ENCODE measurements around the gene WNT11.
"Not testable (repeated sequence)": the region's sequence is repeated elsewhere in the genome, so short reads cannot be mapped to it uniquely, and the experiment has no call there.

WNT11 gene

DNA sequence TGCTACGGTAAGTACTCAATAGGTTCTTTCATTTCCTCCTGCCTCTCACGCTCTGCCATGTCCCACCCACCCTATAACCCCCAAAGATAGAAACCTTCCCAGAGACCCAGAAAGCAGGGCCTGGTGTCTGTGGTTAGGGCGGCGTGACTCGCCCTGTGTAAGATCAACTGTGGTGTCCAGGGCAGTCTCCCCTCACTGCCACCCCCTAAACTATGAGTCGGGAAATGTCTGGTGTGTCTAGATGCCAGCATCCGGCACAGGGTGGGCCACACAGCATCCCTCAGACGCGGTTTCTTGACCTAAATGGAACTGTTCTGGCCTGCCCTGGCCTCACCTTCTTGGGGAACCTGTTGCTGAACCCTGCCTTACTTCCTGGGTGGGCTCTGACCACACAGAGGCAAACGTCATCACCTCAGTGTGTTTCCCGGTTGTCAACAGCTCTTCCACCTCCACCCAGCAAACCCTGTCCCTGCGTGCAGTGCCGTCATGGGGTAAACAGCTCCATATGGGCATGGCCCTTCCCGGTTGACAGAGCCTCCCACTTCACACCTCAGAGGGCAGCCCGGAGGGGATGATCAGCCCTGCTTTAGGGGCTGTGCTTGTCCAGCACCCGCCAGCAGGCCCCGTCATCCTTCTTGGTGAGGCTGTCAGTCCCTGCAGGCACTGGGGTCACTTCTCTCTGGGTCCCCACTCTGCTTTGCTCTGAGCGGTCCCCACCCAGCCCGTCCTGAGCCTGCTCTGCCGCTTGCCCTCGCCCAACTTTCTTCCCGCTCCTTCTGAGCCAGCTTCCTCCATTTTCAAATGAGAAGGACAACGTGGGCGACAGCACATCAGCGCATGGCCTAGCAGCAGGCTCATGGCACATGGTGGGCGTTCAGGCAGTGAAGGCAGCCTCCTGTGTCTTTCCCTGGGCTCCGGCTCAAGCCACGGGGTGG lies 6.0 kb downstream of the WNT11 start:
- DNase-seq, result no peak

- not testable (repeated sequence) for DNase-seq
Observed at GRCh38 chr11:76198691-76199090, 7.6 kb downstream of the WNT11 start.

- no peak for DNase-seq
Observed at GRCh38 chr11:76197941-76198640, 8.2 kb downstream of the WNT11 start.

DNA sequence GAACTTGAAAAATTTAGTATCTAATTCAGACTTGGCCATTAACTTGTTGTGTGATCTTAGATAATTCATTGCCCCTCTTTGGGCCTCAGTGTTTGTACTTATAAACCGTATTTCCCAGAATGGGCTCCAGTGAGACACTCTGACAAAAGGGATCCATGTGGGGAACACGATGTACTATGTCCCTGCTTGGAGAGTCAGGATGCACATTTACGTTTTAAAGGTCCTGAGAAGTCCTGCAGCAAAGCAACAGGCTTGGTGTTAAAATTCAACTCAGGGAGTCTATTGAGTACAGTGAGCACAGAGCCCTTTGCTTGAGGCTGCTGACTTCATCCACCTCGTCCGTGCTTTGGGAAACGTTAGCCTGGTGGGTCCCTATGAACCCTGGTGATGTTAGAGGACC lies 9.0 kb downstream of the WNT11 start:
- no peak for DNase-seq

GRCh38 chr11:76196849-76197248 lies 9.5 kb downstream of the WNT11 start:
- no peak for DNase-seq

DNA sequence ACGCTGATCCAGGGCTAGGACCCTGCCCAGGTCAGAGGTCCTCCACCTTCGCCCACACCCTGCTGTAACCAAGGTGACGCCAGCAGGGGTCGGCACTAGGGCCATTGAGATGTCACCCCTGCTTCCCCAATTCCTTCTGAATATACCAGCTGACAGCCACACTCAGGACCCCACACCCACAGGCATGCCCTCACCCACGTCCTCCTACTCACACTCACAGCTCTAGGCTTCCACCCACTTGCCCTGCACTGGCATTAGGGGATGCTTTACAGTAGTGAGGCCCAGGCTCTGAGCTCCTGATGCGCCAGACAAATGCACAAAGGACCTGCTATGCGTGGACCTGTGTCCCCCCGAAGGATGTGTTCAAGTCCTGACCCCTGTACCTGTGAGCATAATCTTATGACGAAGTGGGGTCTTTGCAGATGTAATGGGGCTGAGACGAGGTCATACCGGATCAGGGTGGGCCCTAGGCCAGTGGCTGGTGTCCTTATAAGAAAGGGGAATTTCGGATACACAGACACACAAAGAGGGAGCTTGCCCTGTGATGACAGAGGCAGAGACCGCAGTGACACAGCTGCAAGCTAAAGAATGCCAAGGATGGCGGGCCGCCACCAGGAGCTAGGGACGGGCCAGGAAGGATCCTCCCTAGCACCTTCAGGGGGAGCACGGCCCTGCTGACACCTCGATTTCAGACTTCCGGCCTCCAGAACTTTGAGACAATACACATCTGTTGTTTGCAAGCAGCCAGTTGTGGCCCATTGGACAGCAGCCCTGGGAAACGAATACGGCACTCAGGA lies 11.2 kb downstream of the WNT11 start:
- DNase-seq, result no peak

GRCh38 chr11:76193219-76193618 lies 13.1 kb downstream of the WNT11 start:
- no peak for DNase-seq

DNA sequence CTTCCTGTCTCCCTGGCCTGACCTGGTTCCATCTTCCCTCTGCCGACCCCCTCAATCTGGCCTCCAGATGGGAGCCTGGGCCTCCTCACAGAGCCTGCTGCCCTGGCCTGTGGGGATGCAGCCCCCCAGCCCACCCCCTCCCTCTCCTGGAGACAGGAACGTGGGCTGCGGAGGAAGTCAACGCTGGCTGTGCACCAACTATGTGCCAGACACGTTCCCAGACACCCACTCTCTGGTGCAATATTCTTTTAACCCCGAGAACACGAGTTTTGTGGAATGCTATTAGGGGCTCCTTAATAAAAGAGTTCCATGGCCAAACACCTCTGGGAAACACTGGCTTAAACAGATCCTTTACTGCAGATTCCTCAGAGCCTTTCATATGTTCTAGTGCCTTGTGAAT lies 15.9 kb downstream of the WNT11 start:
- peak; percentile 54 for DNase-seq

DNA sequence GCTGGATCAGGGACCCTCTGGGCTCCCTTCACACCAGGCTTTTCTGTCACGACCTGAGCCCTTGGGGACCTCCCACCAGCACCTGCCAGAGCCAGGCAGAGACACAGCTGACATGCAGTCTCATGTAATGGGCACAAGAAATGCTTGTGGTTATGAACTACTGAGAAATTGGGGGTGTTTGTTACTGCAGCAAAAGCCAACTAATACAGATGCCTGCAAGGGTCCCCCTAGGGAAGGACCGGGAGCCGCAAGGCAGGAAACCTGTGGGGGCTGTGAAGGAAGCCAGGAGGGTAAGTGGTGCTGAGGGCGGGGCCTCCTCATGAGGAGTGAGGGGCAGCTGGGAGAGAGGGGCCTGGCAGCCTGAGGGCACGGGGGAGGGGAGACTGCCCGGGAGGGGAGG lies 16.6 kb downstream of the WNT11 start:
- no peak for DNase-seq

DNA sequence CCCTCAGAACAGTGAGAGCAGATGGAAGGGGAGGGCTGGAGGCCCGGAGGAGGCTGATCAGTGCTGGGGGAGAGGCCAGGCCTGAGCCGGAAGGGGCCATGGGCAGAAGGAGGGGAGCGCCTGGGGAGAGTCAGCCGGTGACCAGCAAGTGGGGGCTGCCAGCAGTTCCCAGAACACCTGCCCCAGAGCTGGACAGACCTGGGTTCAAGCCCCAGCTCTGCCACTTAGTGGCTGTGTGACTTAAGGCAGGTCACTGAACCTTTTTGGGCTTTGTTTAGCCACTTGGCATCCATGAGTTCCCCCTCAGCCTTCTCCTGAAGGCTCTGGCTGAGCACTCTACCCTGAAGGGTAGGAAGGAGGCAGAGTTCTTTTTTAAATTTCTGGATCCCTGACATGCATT lies 17.4 kb downstream of the WNT11 start:
- DNase-seq, result no peak

DNA sequence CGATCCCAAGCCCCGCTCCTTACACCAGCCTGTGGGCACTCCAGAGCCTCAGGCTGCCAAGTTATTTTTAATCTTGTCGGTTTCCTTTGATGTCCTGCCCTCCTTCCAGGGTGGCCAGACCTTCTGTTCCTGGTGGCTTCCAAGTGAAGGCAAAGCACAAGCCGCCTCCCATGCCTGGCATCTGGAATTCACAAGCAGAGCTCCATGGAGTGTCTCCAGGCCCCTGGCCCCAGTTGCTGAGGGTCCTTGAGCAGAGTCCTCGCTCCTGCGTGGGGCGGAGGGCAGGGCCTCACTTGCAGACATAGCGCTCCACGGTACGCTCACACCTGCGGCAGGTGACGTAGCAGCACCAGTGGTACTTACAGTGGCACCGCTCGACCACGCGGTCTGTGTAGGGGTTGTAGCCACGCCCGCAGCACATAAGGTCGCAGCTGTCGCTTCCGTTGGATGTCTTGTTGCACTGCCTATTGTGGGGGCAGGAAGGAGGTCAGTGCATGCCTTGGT lies 19.5 kb downstream of the WNT11 start:
- no peak for DNase-seq

GRCh38 chr11:76185931-76186401 lies 20.3 kb downstream of the WNT11 start:
- no peak for DNase-seq

DNA sequence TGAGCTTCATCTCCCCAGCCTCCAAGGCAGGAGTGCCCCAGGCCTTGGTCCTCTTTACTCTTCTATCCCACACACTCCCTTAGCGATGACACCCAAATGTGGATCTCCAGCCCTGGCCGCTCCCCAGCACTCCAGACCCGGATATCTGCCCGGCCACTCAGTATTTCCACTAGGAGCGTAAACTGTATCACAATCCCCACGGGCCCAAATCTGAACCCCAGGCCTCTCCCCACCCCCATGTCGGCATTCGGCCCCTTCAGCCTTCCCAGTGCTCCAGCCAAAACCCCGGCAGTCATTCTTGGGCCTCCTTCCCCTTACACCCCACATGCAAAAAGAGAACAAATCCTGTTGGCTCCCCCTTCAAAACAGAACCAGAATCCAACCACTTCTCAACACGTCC lies 20.8 kb downstream of the WNT11 start:
- no peak for DNase-seq

- no peak for DNase-seq
Observed at GRCh38 chr11:76184551-76184993, 21.7 kb downstream of the WNT11 start.

DNA sequence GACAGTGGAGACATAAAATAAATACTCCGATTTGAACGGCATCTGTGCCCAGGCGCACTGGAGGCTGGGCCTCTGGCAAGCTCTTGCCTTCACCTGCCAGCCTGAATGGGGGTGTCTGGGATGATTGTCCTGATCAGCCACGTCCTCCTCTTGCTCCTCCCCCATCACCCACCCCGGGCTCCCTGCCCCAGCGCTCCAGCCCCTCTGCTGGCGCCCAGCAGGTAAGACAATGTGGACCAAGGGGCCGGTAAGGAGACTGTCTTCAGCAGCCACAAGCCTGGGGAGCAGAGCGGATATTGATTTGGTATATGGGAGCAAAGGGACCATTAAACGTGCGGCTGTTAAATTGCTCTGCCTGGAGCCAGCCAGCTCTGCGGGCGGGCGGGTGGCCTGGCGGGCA lies 24.9 kb downstream of the WNT11 start:
- no peak for DNase-seq

DNA sequence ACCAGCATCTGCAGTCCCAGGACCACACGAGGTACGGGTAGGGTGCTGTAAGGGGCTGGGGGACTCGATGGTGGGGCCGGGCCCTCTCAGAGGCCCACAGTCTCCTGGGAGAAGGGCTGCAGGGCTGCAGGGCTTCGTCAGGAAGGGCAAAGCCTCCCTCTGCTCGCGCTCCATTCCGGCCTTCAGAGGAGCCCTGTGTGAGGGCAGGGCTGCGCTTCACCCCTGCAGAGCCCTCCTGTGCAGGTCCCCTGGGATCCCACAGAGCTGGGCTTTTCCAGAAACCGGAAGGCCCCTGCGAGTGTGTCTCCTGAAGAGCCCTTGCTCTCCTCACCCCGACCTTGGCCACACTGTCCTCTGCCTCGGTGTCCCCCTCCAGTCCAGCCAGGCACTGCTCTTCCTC lies 27.2 kb downstream of the WNT11 start:
- DNase-seq, result no peak

DNA sequence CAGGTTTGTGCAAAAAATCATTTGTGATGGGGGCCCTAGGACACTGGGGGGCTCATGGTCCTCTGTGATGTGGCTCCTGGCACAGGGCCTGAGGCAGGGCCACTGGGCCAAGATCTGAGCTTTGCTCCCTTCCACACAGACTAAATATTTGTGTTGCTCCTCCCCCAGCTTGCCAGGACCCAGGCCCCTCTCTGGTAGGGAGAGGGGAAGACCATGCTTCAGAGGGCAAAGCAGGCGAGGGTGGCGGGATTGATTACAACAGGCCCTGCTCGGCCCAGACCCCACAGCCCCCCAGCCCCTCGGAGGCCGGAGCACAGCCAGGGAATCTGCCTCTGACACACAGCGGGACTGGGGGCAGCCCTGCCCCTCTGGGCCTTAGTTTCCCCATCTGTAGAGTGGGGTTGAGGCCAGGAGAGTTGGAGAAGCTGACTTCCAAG lies 29.0 kb downstream of the WNT11 start:
- DNase-seq, result no peak

DNA sequence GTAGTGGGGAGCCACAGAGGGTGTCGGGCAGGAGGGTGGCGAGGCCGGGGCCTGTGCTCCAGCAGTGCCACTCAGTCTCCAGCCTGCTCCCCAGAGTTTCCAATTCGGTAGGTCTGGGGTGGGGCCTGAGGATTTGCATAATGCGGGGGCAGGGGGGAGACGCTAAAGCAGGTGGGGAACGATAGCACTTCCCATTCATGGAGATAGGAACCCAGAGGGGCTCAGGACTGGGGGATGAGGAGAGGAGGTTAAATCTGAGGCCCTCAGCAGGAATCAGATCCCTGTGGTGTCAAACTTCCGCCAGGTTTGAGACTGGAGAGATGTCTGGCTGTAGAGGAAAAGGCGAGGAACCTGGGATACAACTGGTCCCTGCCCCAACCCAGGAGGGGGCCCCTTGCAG lies 29.8 kb downstream of the WNT11 start:
- DNase-seq, result no peak

GRCh38 chr11:76175783-76176182 lies 30.5 kb downstream of the WNT11 start:
- DNase-seq, result no peak

GRCh38 chr11:76174330-76174729 lies 32.0 kb downstream of the WNT11 start:
- no peak for DNase-seq

DNA sequence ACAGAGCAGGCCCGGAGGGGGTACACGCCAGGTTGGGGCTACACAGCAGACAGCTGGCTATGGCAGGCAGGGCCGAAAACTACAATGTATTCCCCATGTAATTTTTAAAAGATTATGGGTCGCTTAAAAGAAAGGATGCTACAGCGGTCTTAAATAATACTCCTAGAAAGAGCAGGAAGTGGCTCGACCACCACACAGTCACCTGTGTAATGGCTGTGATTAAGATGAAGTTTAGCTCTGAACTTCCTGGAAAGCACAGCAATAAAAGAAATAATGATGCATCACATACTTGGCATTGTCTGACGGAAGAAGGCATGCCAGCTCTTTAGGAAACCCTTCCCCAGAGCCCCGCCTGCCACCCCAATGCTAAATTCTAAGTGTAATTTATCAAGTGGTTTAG lies 32.6 kb downstream of the WNT11 start:
- no peak for DNase-seq

DNA sequence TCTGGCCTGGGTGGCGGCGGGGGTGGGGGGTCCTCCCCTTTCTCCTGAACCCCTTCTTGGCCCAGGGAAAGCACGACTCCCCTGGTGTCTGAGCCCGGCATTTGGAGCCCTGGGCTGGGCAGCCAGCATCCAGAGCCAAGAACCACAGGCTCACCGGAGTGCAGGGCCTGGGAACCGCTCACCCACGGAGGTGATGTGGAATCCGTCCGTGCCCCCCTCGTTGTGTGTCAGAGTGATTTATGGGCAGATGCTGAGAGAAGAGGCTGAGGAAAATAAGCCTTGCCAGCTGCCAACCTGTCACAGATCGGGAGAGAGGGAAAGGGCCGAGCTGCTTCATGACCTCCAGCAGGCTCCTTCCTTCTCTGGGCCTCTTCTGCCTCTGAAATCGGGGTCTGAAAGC lies 33.7 kb downstream of the WNT11 start:
- no peak for DNase-seq

GRCh38 chr11:76170468-76170867 lies 35.8 kb downstream of the WNT11 start:
- no peak for DNase-seq
